HG02885 (cell line): ENCODE results near the gene SINHCAF.

Experiments used
- ATAC-seq: cut with Tn5 transposase; IDR thresholded peaks from one replicate; pipeline ENCODE4 v1.9.1; 2021; ENCODE audit warnings: mild to moderate bottlenecking; ENCODE audit not compliant: unreplicated experiment, poor library complexity

The SINHCAF gene

GRCh38 chr12:31236998-31237637 is 88.8 kb downstream of the SINHCAF start:
- peak; percentile 43 for ATAC-seq

- ATAC-seq, result no peak
Measured at GRCh38 chr12:31235868-31236395, 90.0 kb downstream of the SINHCAF start.

GRCh38 chr12:31234955-31235867 is 90.7 kb downstream of the SINHCAF start:
- ATAC-seq, result no peak

- no peak for ATAC-seq
Measured at GRCh38 chr12:31234053-31234840, 91.7 kb downstream of the SINHCAF start.

- ATAC-seq, result no peak
Measured at GRCh38 chr12:31233061-31233730, 92.8 kb downstream of the SINHCAF start.

- ATAC-seq, result no peak
Measured at GRCh38 chr12:31232361-31232965, 93.5 kb downstream of the SINHCAF start.

GRCh38 chr12:31231611-31232360 is 94.2 kb downstream of the SINHCAF start:
- no peak for ATAC-seq
